HG03520 (cell line): ENCODE data around the gene SCUBE2.

ENCODE experiments used
- ATAC-seq: cut with Tn5 transposase; IDR thresholded peaks from one replicate; pipeline ENCODE4 v1.9.1; 2021; ENCODE audit warnings: mild to moderate bottlenecking, moderate library complexity; ENCODE audit not compliant: unreplicated experiment

Gene SCUBE2

DNA sequence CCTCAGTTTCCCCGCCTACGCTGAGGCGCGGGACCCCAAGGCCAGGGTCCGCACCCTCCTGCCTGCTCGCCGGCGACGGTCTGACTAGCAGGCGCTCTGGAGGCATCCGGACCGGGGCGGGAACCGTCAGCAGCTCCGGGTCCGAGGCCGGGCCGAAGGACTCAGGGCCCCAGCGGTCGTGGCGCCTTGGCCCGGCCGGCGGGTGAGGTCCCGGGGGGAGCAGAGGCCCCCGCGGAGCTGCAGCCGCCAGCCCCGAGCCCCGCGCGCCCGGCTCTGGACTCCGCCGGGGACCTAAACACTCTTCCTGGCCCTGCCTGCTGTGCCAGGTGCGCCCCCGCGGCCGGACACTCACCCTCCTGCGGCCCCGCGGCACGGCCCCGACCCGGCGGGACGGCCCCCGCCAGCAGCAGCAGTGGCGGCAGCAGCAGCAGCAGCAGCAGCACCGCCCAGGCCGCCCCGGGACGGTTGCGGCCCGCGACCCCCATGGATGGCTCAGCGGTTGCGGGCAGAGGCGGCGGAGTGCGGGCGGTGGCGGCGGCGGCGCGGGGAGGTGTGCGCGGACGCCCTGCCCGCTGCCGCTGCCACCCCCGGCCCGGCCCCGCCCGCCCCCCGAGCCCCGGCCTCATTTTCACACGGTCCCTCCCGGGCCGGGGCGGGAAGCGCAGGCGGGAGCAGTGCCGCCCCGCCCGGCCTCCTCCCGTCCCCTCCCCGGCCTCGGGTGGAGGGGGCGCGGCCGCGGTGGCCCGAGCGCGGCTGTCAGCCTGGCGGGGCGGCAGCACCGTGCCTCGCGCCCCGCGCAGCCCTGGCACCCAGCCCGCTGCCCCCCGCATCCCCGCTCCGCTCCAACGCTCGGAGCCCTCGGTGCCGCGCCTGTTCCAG, at the start of gene SCUBE2:
TSS of gene SCUBE2 (minus strand) at position 556 of the 879 bp plus-strand sequence. CDS start at position 485, 71 bp downstream.
- no peak for ATAC-seq

DNA sequence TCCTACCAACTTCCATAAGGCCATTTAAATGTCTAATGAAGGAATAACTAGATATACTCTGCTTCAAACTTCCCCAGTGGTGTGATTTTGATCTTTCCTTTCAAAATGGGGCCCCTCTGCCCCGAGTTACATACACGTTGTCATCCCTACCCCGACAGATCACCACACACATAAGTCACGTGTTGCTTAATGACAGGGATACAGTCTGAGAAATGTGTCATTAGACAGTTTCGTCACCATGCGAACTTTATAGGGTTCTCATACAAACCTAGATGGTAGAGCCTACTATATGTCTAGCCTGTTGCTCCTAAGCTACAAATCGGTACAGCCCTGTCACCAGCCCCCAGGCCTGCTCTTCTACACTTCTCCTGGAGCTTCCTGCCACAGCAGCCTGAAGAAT, 49.8 kb upstream of the SCUBE2 start:
- ATAC-seq = no peak

DNA sequence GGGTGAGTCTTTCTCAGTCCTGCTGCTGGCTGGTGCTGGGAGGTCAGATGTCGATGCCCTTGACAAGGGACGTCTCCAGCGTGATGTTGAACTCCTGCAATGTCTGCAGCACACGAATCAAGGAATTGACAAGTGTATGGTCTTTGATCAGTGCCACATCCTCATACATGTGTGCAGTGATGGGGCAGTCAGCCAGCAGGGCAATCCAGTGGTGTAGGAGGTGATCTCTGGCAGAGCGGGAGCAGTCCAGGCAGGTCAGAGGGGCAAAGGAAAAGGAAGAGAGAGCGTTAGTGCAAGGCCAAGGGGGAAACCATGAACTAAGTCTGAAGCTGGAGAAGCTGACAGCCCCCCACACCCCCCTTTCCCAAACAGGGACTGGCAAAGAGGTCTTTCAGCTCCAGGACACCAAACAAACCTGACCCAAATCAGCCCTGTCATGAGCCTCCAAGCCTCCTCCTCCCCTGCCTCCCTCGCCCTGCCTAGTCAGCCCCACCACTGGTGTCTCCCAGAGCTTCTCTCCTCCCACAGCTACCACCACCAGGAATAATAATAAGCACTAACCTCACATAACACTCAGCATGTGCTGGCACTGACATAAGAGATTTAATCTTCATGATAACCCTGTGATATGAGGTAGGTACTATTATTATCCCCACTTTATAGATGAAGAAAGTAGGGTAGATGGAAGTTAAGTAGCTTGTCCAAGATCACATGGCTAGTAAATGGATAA, 48.4 kb upstream of the SCUBE2 start:
- no peak for ATAC-seq

DNA sequence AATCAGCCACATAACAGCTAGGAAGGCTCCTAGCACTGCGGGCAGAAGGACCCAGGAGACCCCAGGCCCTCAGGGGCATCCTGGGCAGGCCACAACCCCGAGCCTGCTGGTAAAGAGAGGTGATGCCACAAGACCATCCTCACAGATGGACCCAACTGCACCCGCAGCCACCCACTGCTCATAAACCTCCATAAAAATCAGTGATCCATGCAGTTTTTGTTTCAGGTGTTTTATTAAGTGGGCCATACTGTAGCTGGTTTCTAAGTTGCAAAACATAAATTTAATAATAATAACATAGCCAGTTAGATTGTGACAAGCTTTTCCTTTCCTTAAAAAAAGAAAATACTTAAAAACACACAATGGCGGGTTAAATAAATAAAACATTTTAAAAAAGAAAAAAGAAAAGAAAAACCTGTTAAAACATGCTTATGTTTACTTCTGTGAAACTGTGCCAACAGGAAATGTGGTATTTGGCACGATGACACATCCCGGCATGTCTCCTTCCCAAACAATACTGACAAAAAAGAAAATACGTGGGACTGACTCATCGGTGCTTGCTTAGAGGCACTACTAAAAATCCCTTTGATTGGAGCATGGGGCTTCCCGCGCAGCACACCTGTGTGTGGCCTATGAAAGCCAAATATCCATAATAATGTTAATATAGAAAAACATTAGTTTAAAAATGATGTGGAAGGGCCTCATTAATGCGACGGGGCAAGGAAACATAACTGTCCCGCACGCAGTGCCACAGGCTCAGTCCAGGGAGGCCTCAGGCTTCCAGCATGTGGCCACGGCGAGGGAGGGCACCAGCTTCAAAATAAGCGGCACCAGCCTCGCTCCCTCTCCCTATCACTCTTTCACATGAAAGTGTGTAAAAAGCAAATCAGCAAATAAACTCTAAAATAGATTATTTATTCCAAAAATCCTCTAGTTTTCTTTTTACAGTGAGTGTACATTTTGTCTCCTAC, 47.5 kb upstream of the SCUBE2 start:
- ATAC-seq = no peak

DNA sequence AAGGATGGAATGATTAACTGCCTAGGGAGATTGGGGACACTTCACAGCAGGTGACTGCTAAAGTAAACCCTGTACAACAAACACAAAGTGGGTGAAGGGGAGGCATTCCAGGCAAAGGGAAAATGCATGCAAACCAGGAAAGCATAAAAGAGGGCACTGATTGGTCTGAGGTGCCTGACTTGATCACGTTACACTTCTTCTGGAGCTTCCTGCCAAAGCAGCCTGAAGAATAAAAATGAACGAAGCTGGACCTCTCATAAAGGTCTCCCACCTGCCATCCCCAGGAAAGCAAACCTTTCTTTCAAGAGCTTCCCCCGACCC, 46.7 kb upstream of the SCUBE2 start:
- ATAC-seq = no peak

DNA sequence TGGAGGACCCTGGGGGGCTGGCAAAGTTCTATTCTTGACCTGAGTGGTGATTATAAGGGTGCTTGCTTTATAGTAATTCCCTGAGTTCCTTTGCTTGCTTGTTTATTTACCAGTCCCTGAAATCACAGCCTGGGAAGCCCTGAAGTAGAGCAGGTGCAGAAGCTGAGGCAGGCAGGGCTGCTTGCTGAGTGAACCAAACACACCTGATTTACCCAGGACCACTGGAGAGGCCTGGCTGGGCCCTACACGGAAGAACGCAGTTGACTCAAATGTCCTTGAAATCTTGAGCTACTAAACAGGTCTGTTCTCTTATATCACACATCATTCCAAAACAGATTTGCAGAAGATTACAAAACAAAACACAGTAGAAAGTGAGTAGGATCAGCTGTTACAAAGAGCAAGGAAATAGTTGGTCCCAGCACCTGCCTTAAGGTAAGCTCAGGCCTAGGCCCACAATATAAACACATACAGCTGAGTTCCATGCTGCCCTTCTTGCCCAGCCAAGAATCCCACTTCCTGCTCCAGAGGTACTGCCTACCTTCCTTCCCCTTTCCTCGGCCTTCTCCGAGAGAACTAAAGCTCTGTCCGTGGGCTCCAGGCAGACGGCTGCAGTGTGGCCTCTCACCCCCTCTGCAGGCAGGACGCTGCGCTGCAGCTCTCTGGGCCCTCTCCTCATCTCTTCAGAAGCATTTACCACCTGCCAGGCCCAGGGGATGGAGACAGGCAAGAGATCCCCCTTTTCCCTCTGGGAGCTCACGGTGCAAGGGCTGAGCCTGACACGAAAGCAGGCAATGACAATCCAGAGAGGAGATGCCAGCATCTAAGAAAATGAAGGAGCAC, 46.1 kb upstream of the SCUBE2 start:
- peak; percentile 81 for ATAC-seq

DNA sequence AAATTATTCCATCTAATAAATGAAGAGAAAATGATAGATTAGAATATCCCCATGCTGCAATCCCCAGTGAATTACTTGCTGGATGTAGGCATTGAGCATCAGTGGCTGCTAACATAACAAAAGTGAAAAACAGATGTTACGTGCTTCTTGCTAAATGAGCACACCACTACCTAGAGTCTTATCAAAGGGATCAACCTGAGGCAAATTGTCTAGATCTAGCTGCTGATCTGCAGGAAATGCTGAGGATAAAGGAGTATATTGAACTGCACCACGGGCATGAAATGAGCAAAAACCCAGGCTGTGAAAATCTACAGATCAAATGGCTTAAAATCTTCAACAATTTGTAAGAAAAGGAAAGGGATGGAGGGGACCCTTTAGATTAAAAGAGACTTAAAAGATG, 45.3 kb upstream of the SCUBE2 start:
- ATAC-seq = no peak

DNA sequence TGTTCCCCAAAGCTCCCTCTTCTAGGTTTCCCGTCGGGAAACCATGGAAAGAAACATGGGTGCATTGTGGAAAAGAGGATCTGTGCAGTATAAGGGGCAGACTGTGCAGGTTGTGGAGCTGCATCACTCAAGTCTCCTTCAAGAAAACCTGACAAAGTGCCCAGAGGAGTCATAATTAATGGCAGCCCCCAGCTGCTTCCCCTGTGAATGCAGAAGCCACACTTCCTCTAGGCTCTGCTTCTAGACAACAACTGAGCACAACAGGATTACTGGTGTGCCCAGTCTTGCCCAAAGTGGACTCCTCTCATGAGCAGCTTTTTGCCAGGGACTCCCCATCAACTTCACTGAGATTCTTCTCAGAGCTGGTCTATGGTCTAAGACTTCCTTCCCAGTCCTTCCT, 42.6 kb upstream of the SCUBE2 start:
- ATAC-seq = no peak

DNA sequence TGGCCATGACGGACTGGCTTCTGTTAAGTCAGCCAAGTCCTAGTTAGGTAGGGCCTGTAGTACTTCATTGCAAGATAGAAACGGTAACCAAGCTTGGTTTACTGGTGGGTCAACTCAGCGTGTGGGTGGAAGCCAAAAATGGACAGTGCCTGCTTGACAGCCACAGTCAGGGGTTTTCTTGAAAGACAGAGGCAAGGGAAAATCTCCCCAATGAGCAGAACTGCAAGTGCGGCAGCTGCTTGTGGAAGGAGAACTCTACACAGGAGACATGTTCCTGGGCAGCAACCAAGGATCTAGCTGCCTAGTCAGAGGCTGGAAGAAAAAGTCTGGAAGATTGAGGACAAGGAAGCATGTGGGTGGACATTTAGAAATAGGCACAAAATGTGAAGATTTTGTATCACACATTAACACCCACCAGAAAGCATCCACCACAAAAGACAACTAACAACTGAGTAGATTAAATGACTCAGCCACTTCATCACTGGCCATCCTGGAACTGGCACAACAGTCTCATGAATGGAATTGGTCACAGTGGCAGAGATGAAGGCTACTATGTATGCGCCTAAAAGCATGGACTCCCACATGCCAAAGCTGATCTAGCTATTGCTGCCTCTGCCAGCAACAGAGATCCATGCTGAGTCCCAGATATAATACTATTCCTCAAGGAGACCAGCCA, 40.9 kb upstream of the SCUBE2 start:
- ATAC-seq = no peak

DNA sequence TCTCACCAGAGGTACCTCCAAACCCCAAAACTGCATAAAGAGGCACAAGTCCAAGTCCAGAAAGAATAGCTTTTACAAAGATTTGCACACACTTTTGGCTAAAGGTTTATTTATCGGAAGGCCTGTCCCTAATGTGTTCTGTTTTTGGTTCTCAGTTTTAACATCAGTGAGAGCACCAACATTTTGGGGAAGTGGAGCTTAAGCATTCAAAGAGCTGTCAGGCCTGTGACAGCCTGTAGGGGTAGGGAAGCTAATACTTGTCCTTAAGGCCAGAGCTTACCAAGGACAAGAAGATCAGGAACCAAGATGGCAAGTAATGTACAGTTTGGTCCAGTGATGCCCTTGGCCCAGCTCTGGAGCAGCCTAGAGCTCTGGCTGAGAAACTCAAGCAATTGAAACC, 38.9 kb upstream of the SCUBE2 start:
- ATAC-seq = no peak

DNA sequence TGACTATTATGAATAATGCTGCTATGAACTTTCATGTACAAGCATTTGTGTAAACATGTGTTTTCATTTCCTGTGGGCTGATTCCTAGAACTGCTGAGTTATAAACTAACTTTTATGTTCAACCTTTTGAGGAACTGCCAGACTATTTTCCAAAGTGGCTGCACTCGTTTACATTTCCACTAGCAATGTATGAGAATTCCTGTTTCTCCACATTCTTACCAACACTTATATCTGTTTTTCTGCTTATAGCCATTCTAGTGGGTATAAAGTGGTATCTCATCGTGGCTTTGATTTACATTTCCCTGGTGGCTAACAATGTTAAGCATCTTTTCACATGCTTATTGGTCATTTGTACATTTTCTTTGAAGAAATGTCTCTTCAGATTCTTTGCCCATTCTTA, 35.2 kb upstream of the SCUBE2 start:
- no peak for ATAC-seq

DNA sequence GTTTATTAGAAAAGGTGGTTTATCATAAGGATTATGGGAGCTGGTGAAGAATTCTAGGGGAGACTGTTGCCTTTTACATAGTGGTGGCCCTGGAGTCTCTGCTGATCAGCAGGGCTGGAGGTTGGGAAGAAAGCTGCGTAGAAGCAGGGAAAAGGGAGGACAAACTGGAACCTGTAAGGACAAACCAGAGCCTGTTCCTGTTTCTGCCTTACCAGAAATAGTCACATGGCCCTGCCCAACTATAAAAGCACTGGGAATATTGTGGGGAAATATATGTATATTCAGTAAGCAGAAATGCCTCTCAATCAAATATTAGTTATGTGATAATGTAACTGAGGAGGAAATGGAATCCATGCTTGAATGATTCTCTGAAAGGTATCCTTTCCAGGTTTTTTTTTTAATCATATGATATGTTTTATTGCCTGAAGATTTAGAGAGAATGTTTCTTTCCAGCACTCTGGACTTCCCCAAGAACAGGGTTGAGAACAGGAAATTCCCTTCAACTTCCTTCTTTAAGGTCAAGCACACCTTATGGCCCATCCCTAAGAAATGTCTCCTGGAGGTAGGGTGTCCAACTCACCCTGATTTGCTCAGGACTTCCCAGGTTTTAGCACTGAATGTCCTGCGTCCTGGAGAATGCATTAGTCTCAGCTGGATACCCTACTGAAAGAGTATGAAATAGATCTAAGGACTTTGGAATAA, 33.9 kb upstream of the SCUBE2 start:
- no peak for ATAC-seq

DNA sequence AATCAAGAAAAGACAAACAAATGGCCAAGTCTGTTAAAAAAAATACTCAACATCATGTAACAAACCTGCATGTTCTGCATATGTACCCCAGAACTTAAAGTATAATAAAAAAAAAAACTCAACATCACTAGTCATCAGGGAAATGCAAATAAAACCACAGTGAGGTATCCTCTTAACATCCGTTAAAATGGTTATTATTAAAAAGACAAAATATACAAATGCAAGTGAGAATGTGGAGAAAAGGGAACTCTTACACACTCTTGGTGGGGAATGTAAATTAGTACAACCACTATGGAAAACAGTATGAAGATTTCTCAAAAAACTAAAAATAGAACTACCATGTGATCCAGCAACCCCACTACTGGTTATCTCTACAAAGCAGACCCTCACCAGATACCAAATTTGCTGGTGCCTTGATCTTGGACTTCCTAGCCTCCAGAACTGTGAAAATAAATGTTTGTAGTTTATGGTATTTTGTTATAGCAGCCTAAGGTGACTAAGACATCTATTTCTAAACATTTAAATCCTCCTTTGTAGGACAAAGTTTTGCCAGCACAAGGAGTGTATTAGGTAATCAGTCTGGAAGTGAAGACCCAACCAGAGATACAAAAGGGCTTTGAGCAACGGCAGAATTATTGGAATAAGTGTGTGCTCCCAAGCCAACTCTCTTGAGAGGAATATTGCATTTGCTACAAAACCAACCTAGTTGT, 32.4 kb upstream of the SCUBE2 start:
- no peak for ATAC-seq

DNA sequence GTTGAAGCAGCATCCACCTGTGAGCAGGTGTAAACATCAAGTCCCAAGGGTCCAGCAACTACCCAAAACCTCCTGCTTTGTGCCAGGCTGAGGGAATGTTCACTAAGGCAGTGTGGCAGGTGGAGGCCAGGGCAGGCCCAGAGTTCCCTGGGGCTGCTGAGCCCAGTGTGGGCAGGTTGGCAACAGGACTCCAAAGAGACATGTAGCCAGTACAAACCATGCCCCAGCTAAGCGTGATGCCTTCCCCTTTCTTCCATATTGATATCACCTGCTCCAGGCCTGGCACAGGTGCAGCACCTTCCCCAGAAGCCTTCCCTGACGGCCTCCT, 30.0 kb upstream of the SCUBE2 start:
- ATAC-seq = no peak

DNA sequence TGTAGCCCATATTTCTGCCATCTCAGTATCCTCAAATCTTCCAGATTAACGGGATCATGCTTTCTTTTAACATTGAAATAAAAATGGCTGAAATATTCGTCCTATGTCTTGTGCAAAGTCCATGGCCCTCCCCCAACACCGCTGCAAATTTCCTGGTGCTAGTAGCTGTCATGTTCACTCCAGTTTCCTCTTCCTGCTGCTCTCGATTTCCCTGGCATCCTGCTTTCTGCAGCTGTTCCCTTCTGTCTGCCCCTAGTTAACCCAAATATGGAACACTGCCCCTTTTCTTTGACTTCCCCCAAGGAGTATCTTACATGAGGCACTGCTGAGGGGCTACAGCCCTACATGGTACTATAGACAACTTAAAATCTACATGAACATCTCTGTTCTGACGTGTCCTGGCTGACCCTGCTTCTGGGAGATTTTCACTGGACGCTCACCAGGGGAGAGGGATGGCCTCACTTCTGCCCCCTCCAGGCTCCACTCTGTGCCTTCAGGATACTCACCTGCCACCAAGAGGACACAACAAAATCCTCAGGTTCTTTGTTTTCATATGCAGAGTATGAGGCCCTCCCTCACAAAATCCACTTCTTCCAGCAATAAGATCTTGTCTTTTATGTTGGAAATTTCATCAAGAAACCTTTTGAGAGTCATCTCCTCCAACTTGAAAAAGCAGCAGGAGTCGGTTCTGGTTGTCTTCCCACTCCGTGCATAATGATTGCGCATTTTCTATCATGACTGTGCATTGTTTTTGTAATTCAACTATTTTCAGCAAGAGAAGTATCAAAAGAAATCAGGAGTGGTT, 29.5 kb upstream of the SCUBE2 start:
- no peak for ATAC-seq

DNA sequence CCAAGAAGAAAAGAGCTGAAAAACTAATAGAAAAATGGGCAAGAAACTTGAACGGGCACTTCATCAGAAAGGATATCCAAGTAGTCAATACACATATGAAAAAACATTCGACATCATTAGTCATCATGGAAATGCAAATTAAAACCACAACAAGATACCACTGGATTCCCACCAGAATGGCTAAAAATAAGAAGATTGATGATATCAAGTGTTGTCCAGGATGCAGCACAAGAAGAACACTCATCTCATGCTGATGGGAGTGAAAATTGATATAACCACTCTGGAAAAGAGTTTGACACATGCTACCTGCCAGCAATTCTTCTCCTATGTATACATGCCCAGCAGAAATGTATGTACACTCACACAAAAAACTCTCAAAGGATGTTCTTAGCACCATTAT, 26.9 kb upstream of the SCUBE2 start:
- ATAC-seq = no peak

DNA sequence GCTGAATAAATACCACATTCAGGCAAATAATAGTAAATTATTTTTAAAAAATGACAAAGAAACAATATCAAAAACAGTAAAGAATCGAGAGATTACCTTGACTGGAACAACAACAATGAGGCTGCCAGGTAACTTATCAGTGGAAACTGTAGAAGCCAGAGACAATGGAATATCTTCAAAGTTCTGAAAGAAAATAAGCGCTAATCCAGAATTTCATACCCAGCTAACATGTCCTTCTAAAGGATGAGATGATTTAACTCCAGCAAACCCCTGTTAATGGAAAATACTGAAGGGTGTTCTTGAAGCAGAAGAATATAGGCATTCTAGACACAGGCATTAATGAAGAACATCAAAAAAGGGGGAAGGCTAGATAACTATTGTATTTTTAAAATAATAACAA, 20.7 kb upstream of the SCUBE2 start:
- ATAC-seq = no peak
